NCI-H1105 (cell line): ENCODE measurements around the gene ECPAS.
"Not testable (repeated sequence)": the region's sequence is repeated elsewhere in the genome, so short reads cannot be mapped to it uniquely, and the experiment has no call there.

ENCODE experiments used
- DNase-seq: peaks from one replicate; lab custom pipeline; 2025; lab: John Stamatoyannopoulos, UW

ECPAS gene

DNA sequence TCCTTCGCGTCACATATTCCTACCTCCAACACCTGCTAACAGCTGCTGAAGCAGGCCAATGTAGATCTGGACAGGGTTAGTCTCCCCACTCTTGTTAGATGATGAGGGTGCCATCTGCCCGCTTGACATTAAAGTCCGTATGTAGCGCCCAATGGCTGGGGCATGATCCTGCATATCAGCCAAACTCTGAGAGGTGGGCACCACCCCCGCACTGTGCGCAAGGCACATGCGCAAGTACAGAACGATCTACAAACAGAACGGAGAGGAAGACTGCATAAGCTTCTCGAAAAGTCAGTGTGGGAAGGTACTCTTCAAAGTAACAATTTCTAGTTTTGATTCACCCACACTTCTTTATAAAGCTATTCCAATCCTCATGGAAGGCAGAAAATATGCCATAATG is 69.8 kb downstream of the ECPAS start:
- DNase-seq = no peak

DNA sequence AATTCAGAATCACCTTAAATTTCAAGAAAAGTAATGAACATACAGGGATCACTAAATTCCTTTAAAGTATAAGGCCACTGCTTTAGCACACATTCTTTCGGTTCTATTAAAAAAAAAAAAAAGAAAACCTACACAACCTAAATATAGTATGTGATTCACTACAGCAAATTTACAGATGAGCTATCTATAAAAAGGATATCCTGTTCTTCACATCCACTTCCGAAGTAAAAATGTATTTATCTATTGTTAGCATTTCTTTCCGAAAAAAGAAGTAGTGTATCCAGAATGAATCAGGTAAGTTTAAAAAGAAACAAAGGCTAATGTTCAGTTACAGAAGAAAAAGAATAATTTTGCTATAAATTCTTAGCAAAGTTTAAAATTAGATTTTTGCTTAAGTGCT is 70.2 kb downstream of the ECPAS start:
- no peak for DNase-seq

DNA sequence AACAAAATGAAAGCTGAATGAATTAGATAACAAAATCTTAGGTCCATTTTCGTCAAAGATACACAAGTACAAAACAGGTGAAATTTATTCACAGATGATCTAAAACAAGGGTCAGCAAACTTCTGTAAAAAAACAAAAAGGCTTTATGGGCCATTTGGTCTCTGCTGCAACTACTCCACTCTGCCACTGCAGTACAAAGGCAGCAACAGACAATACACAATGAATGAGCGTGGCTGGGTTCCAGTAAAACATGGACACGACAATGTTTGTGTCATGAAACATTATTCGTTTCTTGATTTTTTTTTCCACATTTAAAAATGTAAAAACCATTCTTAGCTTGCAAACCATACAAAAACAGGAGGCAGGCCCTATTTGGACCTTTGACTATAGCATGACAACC is 71.9 kb downstream of the ECPAS start:
- no peak for DNase-seq

DNA sequence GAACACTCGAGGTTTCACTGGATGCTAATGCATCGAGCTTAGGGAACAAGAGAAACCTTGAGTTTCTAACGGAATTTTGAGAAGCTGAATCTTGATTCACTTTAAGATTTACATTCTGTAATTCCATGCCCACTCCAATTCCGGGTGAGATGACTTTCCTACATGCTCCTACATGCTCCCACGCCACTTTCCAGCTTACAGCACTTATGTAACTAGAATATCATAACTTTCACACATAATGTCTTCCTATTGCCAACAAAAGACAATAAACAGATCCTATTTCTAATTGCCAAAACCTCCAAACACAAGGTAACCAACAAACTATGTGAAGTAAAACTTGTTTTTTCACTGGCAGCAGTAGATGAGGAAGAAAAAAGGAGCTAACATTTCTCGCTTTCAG is 72.9 kb downstream of the ECPAS start:
- DNase-seq = no peak

DNA sequence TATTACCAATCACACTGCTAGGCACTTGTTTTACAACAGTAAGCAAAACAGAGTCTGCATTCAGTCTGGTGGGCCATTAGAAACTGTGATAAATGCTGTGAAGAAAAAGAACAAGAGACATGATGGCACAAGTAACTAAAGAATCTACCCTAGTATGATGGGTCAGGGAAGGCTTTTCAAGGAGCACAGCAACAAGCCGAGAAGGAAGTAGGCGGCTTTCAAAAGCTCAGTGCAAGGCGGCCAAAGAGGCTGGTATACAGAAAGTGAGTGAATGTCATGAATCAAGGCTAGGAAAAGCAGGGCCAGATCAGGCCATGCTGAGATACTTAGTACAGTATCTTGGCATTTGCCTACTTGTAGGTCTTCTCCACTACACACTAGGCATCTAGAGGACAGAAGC is 76.4 kb downstream of the ECPAS start:
- DNase-seq = no peak

DNA sequence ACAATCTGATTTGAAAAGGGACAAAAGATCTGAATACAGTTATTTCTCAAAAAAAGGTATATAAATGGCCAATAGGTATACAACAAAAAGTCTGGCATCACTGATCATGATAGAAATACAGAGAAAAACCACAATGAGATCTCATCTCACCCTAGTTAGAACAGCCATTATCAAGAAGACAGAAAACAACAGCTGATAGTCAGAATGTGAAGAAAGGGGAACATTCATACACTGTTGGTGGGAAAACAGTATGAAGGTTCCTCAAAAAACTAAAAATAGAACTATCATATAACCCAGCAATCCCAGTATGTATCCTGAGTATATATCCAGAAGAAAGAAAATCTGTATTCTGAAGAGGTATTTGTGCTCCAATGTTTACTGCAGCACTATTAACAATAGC is 78.5 kb downstream of the ECPAS start:
- DNase-seq = no peak

DNA sequence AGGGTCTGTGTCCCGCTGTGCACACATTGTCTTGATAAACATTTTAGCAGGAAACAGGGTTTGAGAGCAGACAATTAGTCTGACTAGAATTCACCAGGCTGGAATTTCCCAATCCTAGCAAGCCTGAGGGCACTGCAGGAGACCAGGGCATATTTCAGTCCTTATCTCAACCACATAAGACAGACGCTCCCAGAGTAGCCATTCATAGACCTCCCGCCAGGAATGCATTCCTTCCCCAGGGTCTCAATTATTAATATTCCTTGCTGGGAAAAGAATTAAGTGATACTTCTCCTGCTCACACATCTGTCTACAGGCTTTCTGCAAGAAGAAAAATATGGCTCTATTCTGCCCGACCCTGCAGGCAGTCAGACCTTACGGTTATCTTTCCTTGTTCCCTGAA is 82.7 kb downstream of the ECPAS start:
- DNase-seq = not testable (repeated sequence)

DNA sequence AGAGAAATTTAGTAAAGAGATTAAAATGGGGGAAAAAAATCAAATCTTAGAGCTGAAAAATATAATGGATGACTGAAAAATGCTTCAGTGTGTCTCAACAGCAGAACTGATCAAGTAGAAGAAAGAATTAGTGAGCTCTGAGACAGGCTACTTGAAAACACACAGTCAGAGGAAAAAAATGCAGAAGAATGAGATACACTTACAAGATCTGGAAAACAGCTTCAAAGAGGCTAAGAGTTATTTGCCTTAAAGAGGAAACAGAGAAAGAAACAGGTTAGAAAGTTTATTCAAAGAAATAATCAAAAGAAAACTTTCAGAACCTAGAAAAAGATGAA is 83.7 kb downstream of the ECPAS start:
- no peak for DNase-seq

DNA sequence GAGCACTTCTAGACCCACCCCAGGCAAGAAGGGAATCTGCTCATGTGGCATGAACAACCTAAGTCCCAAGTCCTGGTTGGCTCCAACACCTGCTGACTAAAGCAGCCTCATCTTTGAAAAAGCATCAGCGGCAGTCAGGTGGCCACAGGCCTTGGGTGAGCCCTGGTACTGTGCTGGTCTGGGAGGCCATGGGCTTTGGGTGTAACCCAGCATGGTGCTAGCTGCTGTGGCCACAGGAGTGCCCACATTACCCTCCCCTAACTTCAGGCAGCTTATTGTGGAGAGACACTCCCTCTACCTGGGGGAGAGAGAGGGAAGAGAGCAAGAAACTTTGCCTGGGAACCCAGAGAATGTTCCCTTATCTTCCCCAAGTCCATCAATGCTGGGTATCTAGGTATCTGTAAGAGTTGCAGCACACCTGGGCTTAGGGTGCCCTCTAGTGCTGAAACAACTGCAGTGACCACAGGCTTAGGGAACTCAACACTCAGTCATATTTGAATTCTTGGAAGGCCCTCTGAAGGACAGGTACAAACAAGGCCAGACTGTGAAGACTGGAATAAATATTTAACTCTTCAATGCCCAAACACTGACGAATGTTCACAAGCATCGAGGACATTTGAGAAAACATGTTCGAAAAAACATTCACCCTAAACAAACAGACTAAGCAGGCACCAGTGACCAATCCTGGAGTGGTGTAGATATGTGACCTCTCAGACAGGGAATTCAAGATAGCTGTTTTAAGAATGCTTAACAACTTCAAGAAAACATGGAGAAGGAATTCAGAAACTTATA is 84.2 kb downstream of the ECPAS start:
- peak; percentile 10 for DNase-seq

DNA sequence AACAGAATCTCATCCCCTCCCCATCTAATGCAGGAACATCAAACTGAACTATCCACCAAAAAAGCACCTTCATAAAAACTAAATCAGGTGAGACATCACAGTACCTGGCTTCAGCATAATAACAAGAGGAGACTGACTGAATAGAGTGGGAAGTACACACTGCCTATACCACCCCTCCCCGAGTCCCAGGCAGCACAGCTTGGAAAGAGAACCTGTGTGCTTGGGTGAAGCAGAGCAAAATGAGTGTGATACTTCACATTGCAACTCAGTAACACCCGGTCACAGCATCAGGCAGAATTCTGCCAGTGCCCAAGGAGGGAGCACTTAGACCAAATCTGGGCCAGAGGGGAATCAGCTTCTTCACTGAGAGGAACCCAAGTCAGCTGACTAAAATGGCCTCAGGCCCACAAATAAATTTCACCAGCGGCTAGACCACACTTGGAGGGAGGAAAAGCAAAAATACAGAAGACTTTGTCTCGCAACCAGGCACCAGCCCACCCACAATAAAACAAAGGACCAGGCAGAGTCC is 84.9 kb downstream of the ECPAS start:
- DNase-seq = no peak

DNA sequence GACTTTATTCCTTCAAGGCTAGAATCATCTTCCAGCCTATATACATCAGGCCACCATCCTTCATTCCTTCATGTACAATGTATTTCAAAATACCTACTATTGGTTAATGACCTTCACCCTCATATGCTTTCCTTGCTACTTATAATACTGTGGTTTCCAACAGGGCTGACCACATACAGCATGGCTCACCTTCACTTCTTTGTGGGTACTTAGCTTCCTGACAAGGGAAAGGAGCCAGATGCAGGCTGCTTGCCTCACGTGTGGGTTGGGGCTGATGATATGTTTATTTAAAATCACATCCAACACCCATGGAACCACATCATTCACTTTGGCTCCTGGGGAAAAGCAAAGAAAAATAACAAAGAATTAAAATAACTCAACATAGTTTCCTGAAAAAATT is 90.2 kb downstream of the ECPAS start:
- DNase-seq = no peak

DNA sequence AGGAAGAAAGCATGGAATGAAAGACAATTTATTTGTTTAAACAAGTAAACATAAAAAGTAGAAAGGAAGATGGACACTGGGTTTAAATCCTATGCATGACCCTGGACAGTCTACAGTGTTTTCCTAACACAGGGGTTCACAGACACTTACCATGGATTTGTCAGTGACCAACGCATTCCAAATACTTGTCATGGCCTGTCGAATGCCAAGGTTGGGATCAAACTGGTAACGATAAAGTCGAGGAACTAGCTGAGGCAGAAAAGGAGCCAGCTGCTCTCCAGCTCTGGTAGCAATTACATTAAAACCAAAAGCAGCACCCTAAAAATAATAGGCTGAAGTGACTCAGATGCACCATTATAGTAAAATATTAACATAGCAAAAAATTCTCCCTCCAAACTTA is 94.8 kb downstream of the ECPAS start:
- DNase-seq = no peak

DNA sequence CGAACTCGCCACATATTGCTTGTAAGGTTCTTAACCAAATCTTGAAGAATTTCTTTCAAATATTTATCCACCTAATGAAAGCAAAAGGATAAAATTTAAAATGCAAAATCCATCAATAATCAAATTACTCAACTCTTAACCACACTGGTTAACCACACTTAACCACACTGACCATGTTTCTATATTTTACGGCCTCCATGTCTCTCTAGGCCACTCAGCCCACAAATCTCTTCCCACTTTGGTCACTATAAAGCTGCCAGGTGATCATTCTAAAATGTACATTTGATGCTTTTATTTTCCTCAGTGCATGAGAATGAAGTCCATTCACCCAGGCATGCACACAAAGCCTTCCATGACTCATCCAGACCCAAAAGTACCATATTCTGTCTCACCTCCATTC is 97.8 kb downstream of the ECPAS start:
- DNase-seq = no peak

DNA sequence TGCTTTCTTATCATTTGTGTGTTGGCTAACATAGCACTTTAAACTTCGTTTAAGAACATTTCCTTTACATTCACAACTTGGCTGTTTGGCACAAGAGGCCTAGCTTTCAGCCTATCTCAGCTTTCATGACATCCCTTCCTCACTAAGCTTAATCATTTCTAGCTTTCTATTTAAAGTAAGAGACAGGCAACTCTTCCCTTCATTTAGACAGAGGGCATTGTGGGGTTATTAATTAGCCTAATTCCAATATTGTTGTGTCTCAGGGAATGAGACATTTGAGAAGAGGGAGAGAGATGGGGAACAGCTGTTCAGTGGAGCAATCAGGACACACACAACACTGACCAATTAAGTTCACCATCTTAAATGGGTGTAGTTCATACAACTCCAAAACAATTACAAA is 103.2 kb downstream of the ECPAS start:
- DNase-seq = no peak

DNA sequence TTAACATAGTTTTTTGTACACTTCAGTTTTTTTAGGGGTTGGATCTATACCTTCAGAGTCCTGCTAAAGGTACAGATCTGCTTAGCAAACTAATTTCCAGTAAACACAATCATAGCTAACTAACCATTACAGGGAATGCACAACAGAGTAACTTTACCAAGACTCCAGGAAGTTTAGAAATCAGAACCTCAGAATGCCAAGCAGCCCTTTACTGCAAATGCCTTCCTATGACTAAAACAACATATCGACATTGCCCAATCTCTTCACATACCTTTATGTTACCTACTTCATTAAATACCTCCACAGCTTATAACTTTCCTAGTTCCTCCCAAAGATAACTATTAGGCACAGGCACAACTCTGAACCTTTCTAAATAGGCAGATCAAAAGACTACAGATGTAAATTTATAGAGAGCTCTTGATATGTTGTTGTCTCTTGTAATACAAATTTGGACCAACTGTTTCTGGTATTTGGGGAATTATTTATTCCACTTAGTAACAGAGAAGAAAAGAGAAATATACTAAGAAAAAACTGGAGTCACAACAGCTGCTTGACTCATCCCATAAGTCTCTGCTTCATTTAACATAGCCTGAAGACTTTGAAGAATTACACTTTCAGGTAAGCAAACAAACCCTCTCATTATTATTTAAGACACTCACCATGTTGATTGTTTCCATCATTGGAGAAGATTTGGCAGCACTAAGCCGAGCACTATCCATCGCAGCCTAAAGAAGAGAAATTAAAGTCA is 108.2 kb downstream of the ECPAS start:
- DNase-seq = no peak

DNA sequence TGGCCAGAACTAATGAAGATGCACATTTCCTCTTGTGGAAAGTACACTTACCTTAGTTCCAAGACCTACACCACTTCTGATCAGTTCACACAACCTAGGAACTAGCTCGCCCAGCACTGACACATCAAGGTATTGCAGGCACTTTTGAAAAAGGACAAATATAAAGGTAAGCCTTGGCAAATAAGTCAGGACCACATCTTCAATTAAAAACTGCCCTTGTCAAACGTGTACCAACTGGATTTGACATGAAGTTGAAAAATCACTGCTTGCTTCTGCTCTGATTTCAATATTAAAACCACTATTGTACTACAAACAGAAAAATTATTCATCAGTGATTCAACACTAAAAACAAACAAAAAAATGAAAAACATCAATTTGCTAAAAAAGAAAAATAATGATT is 109.1 kb downstream of the ECPAS start:
- no peak for DNase-seq

DNA sequence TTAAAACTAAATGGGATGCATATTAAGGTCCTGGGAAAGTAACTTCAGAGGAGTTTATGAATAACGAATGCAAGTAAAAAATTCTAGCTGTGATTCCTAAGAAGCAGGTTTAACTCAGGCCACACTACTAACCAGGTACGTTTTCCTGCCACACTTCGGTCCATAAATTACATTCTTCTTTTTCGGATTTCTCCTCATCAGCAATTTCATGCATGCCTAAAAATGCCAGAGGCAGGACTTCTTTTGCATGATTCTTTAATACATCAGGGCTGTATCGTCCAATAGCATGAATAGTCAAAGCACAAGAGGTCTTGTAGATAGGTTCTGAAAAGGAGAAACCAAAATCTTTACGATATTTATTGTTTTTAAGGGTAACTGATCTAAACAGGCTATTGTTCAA is 111.9 kb downstream of the ECPAS start:
- no peak for DNase-seq

DNA sequence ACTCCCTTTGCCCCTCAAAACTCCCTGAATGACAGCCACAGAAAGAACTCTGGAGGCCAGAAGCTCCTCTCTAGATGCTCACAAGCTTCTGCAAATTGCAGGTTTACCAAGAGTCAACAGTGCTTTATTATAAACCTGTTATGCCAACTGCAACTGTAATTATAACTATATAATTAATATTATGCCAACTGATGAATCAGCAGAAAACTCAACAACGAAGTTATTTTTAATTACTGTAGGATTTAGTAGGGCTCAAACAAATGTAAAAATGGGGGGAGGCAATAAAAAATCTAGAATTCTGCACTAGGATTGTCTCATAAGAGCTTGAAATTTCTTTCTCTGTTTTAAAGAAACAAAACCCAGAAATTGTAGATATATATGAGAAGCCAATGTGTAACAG is 117.2 kb downstream of the ECPAS start:
- DNase-seq = peak; percentile 13

DNA sequence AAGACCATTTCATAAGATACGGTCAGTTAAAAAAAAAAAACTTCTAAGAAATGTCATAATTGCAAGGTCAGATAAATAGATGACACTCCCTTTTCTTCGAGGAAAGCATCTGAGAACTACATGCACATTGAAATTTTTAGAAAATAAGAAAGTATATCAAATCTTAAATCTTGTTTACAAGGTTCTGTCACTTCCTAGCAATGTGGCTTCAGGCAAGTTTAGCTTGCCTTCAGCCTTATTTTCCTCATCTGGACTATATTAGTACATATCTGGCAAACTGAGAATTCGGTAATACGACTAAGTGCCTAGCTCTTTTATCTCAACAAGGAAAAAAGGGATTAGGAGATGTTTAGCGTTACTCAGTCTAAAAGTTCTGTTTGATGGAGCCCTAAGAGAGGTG is 121.7 kb downstream of the ECPAS start:
- no peak for DNase-seq

DNA sequence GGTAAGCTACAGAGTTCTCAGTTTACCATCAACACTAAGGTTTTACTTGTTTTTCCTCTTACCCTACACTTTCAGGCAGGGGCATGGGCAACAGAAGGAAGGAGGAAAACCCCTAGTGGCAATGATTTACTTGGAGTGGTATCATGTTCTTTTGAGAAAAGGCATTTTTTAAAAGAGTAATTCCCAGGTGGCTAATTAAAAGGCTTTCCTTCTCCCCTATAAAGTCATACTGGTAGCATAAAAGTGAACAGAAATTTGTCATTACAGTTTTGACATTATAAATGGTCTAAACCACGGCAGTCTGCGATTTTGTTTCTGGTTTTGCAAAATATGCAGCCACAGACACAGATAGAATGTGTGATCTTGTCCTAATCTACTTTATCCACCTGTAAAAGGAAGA is 123.3 kb downstream of the ECPAS start:
- DNase-seq = no peak

DNA sequence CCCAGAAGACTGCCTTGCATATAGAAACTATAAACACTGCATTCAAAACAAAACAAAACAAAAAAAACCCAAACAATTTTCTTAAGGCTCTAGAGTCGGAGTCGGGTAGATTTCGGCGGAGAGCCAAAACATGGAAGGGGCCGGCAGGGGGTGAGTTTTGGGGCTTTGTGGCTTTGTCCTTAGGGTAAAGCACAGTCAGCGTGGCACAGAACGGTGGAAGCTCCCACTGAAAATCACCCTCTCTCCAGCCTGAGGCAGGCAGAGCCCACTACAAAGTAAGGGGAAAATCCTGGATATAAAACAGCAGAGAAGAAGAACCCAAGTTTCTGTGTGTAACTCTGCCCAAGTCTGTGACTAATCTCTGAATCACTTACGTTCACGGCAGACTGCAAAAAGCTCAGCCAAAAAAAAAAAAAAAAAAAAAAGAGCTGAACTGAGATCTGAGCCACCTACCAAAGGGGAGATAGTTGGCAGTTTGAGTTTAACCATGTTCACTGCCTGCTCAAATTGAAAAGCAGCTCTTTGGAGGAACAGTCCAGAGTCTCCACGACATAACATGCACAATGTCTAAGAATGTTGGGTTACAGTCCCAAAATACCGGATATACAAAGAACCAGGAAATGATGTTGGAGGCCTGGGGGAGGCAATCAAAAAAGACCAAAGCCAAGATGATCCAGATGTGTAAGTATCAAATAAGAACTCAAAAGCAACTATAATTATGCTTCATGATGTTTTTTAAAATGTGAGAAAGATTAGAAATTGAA is 127.5 kb downstream of the ECPAS start:
- DNase-seq = no peak

DNA sequence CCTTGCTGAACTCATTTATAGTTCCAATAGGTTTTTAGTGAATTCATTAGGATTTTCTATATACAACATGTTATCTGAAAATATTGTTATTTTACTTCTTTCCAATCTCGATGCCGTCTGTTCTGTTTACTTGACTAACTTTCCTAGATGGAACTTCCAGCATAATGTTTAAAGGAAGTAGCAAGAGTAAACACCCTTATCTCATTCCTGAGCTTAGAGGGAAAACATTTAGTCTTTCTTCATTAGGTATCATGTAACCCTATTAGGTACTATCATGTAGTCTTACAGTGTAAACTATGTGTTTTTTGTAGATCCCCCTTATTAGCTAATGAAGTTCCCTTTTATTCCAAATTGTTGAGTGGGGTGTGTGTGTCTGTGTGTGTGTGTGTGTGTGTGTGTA is 131.6 kb downstream of the ECPAS start:
- DNase-seq = no peak

DNA sequence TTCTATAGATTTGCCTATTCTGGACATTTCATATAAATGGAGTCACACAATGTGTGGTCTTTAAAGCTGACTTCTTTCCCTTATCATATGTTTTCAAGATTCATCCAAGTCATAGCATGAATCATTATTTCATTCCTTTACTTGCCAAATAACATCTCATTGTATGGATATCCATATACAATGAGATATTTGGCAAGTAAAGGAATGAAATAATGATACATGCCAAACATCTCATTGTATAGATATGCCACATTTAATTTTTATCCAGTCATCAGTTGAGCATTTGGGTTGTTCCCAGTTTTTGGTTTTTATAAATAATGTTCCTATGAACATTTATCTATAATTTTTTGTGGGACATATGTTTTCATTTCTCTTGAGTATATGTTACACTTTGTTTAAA is 133.6 kb downstream of the ECPAS start:
- DNase-seq = no peak
